ENCODE data around the gene KCNIP3. TPM values are rescaled to one million over a fixed set of nuclear protein-coding genes. Genes with fewer than 3 reads are reported as not detected.

The KCNIP3 gene
- total RNA-seq, 1 donor from 2014 or later: 3.9 TPM

- DNase-seq (ENCODE audit: low read depth): no peak
- no peak overlapping the region for H3K4me3 ChIP-seq (ENCODE audit: low read depth, low read length)
- peak; percentile 80 for TF ChIP-seq CTCF (conservative IDR thresholded peaks at IDR 0.05; ENCODE audit: low read depth, low read length)
Measured at GRCh38 chr2:95323347-95324155, 26.4 kb downstream of the KCNIP3 start.

- no peak for DNase-seq (ENCODE audit: low read depth)
- H3K4me3 ChIP-seq (ENCODE audit: low read depth, low read length): no peak overlapping the region
- TF ChIP-seq CTCF (conservative IDR thresholded peaks at IDR 0.05; ENCODE audit: low read depth, low read length): no peak
Measured at GRCh38 chr2:95325026-95325425, 27.9 kb downstream of the KCNIP3 start.

- no peak for DNase-seq (ENCODE audit: low read depth)
- TF ChIP-seq CTCF (conservative IDR thresholded peaks at IDR 0.05; ENCODE audit: low read depth, low read length): no peak
- H3K4me3 ChIP-seq (ENCODE audit: low read depth, low read length): no peak overlapping the region
Measured at GRCh38 chr2:95325590-95326432, 28.7 kb downstream of the KCNIP3 start.

GRCh38 chr2:95326433-95327140, 29.4 kb downstream of the KCNIP3 start:
- H3K4me3 ChIP-seq (ENCODE audit: low read depth, low read length): no peak overlapping the region
- TF ChIP-seq CTCF (conservative IDR thresholded peaks at IDR 0.05; ENCODE audit: low read depth, low read length): no peak
- no peak for DNase-seq (ENCODE audit: low read depth)

- no peak for TF ChIP-seq CTCF (conservative IDR thresholded peaks at IDR 0.05; ENCODE audit: low read depth, low read length)
- no peak for DNase-seq (ENCODE audit: low read depth)
- no peak overlapping the region for H3K4me3 ChIP-seq (ENCODE audit: low read depth, low read length)
Measured at GRCh38 chr2:95327861-95328260, 30.7 kb downstream of the KCNIP3 start.

- TF ChIP-seq CTCF (conservative IDR thresholded peaks at IDR 0.05; ENCODE audit: low read depth, low read length): no peak
- DNase-seq (ENCODE audit: low read depth): no peak
- no peak overlapping the region for H3K4me3 ChIP-seq (ENCODE audit: low read depth, low read length)
Measured at GRCh38 chr2:95328358-95329125, 31.4 kb downstream of the KCNIP3 start.

Measured in epithelial cell of proximal tubule (primary cell).